SJSA1 (cell line): Measurements from ENCODE around the gene TXNDC8. TPM values are rescaled to one million over a fixed set of nuclear protein-coding genes. Genes with fewer than 3 reads are reported as not detected.
"Not testable (repeated sequence)": the region's sequence is repeated elsewhere in the genome, so short reads cannot be mapped to it uniquely, and the experiment has no call there.

Source experiments
- DNase-seq, 2 experiments: peaks; one replicate each; pipeline ENCODE4 v3.0.0-alpha.2; 2015 to 2020; ENCODE audit warnings: low spot score in 2 of 2, low read depth in 1 of 2
- H3K27ac ChIP-seq: fragments of 250-450 bp; sonication (Bioruptor Pico); 2 replicates; pipeline ENCODE4 v1.5.1; 2020; ENCODE audit warnings: mild to moderate bottlenecking, moderate library complexity
- H3K27me3 ChIP-seq: fragments of 250-450 bp; sonication (Bioruptor Pico); replicated peaks from 2 replicates; pipeline ENCODE4 v1.5.1; 2020; ENCODE audit warnings: mild to moderate bottlenecking, moderate library complexity
- H3K36me3 ChIP-seq: fragments of 250-450 bp; sonication (Bioruptor Pico); 2 replicates; pipeline ENCODE4 v1.5.1; 2020; ENCODE audit warnings: mild to moderate bottlenecking
- H3K4me1 ChIP-seq: fragments of 250-450 bp; sonication (Bioruptor Pico); replicated peaks from 2 replicates; pipeline ENCODE4 v1.6.1; 2021; ENCODE audit warnings: mild to moderate bottlenecking
- H3K4me3 ChIP-seq: fragments of 250-450 bp; sonication (Bioruptor Pico); 2 replicates; pipeline ENCODE4 v1.5.1; 2020; ENCODE audit warnings: mild to moderate bottlenecking
- H3K9me3 ChIP-seq: fragments of 250-450 bp; sonication (Bioruptor Pico); replicated peaks from 2 replicates; pipeline ENCODE4 v1.5.1; 2020; ENCODE audit warnings: mild to moderate bottlenecking
- total RNA-seq: library from RNA; depleted of rRNA; stranded (reverse); fragments of >200 nt; shearing (Covaris generic); gene quantifications from 2 replicates; pipeline ENCODE4 v1.2.3, GENCODE V29; 2014

The TXNDC8 gene
- total RNA-seq, 1 experiment from 2014 or later = not detected

GRCh38 chr9:110316261-110317075 lies 21.2 kb downstream of the TXNDC8 start:
- no peaks in the 10 kb centered on the region for H3K27me3 ChIP-seq
- H3K4me3 ChIP-seq = no peak overlapping the region
- no peaks in the 10 kb centered on the region for H3K36me3 ChIP-seq
- H3K9me3 ChIP-seq = no peaks in the 10 kb centered on the region
- DNase-seq = no peak
- no peak overlapping the region for H3K27ac ChIP-seq
- H3K4me1 ChIP-seq = no peaks in the 10 kb centered on the region

GRCh38 chr9:110311978-110312377 lies 25.7 kb downstream of the TXNDC8 start:
- not testable (repeated sequence) for H3K4me1 ChIP-seq, H3K27me3 ChIP-seq, DNase-seq, H3K4me3 ChIP-seq, H3K36me3 ChIP-seq, H3K9me3 ChIP-seq, H3K27ac ChIP-seq

GRCh38 chr9:110309681-110310080 lies 28.0 kb downstream of the TXNDC8 start:
- Histone ChIP-seq H3K9me3 (no peaks in the 10 kb centered on the region), H3K36me3 (no peaks in the 10 kb centered on the region), H3K27ac (no peak overlapping the region), H3K4me1 (no peaks in the 10 kb centered on the region), H3K4me3 (no peak overlapping the region), H3K27me3 (no peaks in the 10 kb centered on the region)
- no peak for DNase-seq

- Histone ChIP-seq H3K27me3 (no peaks in the 10 kb centered on the region; the same call in 1 of the 2 replicates), H3K27ac (no peak overlapping the region), H3K36me3 (no peaks in the 10 kb centered on the region), H3K4me1 (no peaks in the 10 kb centered on the region), H3K4me3 (no peak overlapping the region), H3K9me3 (no peaks in the 10 kb centered on the region)
- no peak for DNase-seq
These were observed 29.0 kb downstream of the TXNDC8 start for GRCh38 chr9:110308633-110309038.

- Histone ChIP-seq H3K27me3 (no peaks in the 10 kb centered on the region; the same call in 1 of the 2 replicates), H3K27ac (no peak overlapping the region), H3K4me3 (no peak overlapping the region), H3K9me3 (no peaks in the 10 kb centered on the region), H3K4me1 (no peaks in the 10 kb centered on the region), H3K36me3 (no peaks in the 10 kb centered on the region)
- no peak for DNase-seq
These were observed 30.5 kb downstream of the TXNDC8 start for GRCh38 chr9:110307191-110307590.

GRCh38 chr9:110303133-110303532 lies 34.5 kb downstream of the TXNDC8 start:
- DNase-seq = no peak
- H3K36me3 ChIP-seq = no peaks in the 10 kb centered on the region
- H3K4me3 ChIP-seq = no peak overlapping the region
- H3K27ac ChIP-seq = no peak overlapping the region
- H3K9me3 ChIP-seq = no peaks in the 10 kb centered on the region
- H3K27me3 ChIP-seq = no peaks in the 10 kb centered on the region; the same call in 1 of the 2 replicates
- H3K4me1 ChIP-seq = no peaks in the 10 kb centered on the region

GRCh38 chr9:110298043-110298605 lies 39.5 kb downstream of the TXNDC8 start:
- no peaks in the 10 kb centered on the region for H3K4me1 ChIP-seq
- no peak overlapping the region for H3K27ac ChIP-seq
- no peaks in the 10 kb centered on the region for H3K27me3 ChIP-seq
- H3K4me3 ChIP-seq = no peak overlapping the region
- H3K36me3 ChIP-seq = no peaks in the 10 kb centered on the region
- no peak for DNase-seq
- H3K9me3 ChIP-seq = no peaks in the 10 kb centered on the region

GRCh38 chr9:110293248-110293647 lies 44.4 kb downstream of the TXNDC8 start:
- H3K4me3 ChIP-seq = no peak overlapping the region
- H3K36me3 ChIP-seq = no peaks in the 10 kb centered on the region
- DNase-seq = no peak
- no peaks in the 10 kb centered on the region for H3K27me3 ChIP-seq
- H3K27ac ChIP-seq = no peak overlapping the region
- H3K4me1 ChIP-seq = no peaks in the 10 kb centered on the region
- no peaks in the 10 kb centered on the region for H3K9me3 ChIP-seq

GRCh38 chr9:110291921-110292557 lies 45.6 kb downstream of the TXNDC8 start:
- no peak for DNase-seq
- Histone ChIP-seq H3K4me1 (no peaks in the 10 kb centered on the region), H3K4me3 (no peak overlapping the region), H3K27ac (no peak overlapping the region), H3K9me3 (no peaks in the 10 kb centered on the region), H3K27me3 (no peaks in the 10 kb centered on the region), H3K36me3 (no peaks in the 10 kb centered on the region)

- Histone ChIP-seq H3K27ac (no peak overlapping the region), H3K4me3 (no peak overlapping the region), H3K27me3 (no peaks in the 10 kb centered on the region), H3K9me3 (no peaks in the 10 kb centered on the region), H3K36me3 (no peaks in the 10 kb centered on the region), H3K4me1 (no peaks in the 10 kb centered on the region)
- no peak for DNase-seq
These were observed 47.7 kb downstream of the TXNDC8 start for GRCh38 chr9:110290001-110290400.

- no peaks in the 10 kb centered on the region for H3K36me3 ChIP-seq
- no peak overlapping the region for H3K4me3 ChIP-seq
- no peak for DNase-seq
- no peak overlapping the region for H3K27ac ChIP-seq
- no peaks in the 10 kb centered on the region for H3K9me3 ChIP-seq
- no peaks in the 10 kb centered on the region for H3K27me3 ChIP-seq
- no peaks in the 10 kb centered on the region for H3K4me1 ChIP-seq
These were observed 49.2 kb downstream of the TXNDC8 start for GRCh38 chr9:110288503-110288902.

- Histone ChIP-seq H3K9me3 (no peaks in the 10 kb centered on the region), H3K4me1 (no peaks in the 10 kb centered on the region), H3K27me3 (no peaks in the 10 kb centered on the region), H3K27ac (no peak overlapping the region), H3K36me3 (no peaks in the 10 kb centered on the region), H3K4me3 (no peak overlapping the region)
- no peak for DNase-seq
These were observed 50.4 kb downstream of the TXNDC8 start for GRCh38 chr9:110287289-110287680.

GRCh38 chr9:110284211-110284844 lies 53.3 kb downstream of the TXNDC8 start:
- no peaks in the 10 kb centered on the region for H3K4me1 ChIP-seq
- no peak for DNase-seq
- no peak overlapping the region for H3K27ac ChIP-seq
- H3K36me3 ChIP-seq = no peaks in the 10 kb centered on the region
- H3K27me3 ChIP-seq = no peaks in the 10 kb centered on the region
- H3K4me3 ChIP-seq = no peak overlapping the region
- no peaks in the 10 kb centered on the region for H3K9me3 ChIP-seq

GRCh38 chr9:110283751-110284150 lies 53.9 kb downstream of the TXNDC8 start:
- Histone ChIP-seq H3K36me3 (no peaks in the 10 kb centered on the region), H3K27me3 (no peaks in the 10 kb centered on the region), H3K4me1 (no peaks in the 10 kb centered on the region), H3K4me3 (no peak overlapping the region), H3K9me3 (no peaks in the 10 kb centered on the region), H3K27ac (no peak overlapping the region)
- DNase-seq = no peak
